ENCODE measurements around the gene PMPCB.
"Not testable (repeated sequence)": the region's sequence is repeated elsewhere in the genome, so short reads cannot be mapped to it uniquely, and the experiment has no call there.

Gene PMPCB, protein sequence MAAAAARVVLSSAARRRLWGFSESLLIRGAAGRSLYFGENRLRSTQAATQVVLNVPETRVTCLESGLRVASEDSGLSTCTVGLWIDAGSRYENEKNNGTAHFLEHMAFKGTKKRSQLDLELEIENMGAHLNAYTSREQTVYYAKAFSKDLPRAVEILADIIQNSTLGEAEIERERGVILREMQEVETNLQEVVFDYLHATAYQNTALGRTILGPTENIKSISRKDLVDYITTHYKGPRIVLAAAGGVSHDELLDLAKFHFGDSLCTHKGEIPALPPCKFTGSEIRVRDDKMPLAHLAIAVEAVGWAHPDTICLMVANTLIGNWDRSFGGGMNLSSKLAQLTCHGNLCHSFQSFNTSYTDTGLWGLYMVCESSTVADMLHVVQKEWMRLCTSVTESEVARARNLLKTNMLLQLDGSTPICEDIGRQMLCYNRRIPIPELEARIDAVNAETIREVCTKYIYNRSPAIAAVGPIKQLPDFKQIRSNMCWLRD

DNA sequence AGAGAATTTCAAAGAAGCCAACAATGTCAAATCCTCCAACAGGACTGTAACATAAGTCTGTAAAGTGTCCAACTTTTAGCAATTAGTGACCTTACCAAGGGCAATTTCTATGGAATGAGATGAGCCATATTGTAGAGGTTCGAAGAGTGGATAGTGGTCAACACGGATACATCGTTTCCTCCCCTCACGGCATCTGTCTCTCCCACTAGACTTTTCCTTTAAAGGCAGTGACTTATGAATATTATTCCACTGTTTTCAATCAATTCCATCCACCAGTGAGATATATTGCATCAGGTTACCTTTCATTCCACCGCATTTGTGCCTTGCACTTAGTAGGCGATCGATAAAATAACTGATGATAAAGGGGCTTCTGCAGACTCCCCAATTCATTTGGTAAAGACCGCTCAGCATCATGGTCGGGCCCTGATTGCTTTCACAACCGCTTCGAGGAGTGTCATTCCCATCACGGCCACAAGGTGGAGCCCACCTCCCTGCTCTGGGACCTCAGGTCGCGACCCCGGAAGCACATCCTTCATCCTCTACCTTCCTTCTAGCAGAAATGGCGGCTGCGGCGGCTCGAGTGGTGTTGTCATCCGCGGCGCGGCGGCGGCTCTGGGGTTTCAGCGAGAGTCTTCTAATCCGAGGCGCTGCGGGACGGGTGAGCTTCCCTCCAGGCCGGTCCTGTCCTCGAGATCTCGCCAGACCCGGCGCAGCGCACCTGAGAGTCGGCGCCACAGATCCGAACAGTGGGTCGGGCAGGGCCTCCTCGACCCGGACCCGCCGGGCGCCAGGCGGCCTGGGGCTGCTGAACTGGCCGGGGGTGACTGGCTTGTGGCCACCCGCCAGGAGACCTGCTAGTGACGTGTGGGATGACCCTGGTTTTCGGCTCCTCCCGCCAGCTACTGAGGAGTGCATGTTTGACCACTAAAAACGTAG, at the start of gene PMPCB:
Gene PMPCB, plus strand, starts transcription at position 535 of the 936 bp plus-strand sequence. Its CDS starts 25 bp downstream, at position 560.
- peak; percentile 66 for DNase-seq

DNA sequence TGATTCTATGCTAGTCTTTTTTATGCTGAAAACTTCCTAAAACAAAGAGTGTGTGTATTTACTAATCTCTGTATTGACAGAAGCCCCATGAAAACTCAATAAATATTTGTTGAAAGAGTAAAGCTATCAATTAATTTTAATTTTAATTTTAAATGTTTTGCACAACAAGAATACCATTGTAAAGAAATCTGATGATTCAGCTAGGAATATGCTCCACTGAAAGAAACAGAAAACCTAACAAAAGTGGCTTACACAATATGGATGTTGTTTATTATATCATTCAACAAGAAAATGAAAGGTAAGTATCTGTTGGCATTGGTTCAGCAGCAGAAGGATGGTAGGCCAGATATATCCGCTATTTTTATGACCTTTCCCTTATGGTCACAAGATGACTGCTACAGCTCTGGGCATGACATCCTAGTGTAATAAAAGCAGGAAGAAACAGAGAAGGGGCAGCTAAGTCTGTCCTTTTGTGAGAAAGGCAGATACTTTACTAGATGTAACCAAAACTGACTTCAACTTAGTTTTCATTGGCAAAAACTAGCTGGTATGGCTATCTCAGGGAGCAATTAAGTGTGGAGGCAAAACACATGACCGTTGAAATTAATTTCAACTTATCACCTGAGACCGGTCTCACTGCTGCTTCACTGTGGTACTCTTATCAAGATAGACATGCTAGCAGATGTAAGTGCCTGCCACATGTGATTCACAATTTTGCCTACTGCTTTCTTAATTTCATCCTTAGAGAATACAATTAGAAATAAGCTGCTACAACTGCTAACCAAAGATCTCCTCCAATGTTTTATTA, 43.3 kb upstream of the PMPCB start:
- not testable (repeated sequence) for DNase-seq

DNA sequence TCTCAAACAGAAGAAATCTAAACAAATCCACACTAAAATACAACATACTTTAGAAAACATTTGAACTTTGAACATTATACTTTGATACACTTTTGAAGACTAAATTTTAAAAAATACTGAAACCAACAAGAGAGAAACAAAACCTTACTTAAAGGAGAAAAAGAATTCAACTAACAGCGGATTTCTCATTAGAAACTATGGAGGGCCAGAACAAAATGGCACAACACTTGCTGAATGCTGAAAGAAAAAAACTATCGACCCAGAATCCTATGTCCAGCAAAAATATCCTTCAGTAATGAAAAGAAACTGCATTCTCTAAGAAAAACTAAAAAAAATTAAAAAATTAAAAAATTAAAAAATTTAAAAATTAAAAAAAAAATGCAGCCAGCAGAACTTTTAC, 33.2 kb upstream of the PMPCB start:
- DNase-seq, result not testable (repeated sequence)

DNA sequence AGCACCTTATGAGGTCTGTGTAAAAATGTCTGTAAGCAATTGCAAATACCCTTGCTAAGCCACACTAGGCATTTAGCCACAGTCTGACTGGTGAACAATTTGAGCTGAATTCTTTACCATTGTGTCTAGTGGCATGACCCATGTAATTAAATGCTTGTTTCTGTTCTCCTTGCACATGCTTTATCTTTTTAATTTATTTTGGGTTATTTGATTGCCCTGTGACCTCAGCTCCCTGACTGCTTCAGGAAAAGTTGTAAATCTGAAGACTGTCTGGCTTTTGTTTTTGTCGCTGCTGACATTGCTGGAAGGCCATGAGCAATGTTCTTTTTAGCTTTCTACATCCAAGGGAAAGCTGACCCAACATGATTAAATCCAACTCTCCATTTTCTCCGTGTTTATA, 31.0 kb upstream of the PMPCB start:
- DNase-seq, result not testable (repeated sequence)

DNA sequence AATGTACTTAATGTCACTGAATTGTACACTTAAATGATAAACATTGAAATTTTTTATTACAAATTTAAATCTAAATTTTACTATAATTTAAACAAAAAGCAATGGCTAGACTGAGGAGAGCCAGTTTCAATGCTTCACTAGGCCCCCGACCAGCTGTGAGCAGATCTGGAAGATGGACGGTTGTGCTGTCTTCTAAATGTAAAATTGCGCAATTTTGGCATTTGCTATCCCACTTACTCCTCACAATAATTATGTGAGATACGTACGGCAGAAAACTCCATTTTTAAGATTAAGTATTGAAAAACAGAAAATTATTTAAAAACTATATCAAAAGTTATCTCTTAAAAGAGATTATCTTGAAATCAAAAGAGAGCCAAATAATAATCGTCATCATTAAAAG, 23.9 kb upstream of the PMPCB start:
- not testable (repeated sequence) for DNase-seq

DNA sequence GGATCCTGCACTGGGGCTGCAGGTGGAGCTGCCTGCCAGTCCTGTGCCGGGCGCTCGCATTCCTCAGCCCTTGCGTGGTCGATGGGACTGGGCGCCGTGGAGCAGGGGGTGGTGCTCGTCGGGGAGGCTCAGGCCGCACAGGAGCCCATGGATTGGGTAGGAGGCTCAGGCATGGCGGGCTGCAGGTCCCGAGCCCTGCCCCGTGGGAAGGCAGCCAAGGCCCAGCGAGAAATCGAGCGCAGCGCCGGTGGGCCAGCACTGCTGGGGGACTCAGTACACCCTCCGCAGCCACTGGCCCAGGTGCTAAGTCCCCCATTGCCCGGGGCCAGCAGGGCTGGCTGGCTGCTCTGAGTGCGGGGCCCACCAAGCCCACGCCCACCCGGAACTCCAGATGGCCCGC, 22.4 kb upstream of the PMPCB start:
- not testable (repeated sequence) for DNase-seq

DNA sequence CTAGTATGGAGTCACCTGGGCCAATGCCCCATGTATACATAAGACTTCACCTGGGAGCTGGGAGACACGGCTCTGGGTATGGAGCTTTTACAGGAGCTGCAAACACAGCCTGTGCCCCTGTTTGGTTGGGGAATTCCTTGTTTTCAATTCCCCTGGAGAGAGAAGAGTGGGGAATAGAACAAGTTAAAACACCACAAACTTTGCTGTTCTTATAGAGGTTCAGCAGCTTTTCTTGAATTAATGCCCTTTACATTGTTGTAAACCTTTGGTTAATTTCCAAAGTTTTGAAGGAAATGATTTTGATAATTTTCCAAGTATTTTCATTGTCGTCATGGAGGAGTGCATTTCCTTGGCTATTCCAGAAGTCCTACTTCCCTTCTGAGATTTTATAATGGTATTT, 19.0 kb upstream of the PMPCB start:
- not testable (repeated sequence) for DNase-seq

DNA sequence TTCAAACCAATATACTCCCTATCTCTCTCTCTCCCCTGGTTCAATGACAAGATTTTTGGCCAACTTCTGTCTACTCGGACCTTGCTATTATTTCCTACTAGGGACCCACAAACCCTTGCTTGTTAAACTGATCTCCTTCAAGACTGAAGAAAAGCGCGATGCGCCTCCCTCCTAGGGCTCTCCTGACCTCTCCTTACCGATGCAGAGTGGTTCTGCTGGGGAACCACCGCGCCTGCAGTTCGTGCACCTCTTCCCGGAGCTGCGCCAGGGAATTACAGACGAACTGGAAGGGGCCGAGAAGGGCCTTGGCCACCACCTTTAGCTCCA, 17.6 kb upstream of the PMPCB start:
- not testable (repeated sequence) for DNase-seq

DNA sequence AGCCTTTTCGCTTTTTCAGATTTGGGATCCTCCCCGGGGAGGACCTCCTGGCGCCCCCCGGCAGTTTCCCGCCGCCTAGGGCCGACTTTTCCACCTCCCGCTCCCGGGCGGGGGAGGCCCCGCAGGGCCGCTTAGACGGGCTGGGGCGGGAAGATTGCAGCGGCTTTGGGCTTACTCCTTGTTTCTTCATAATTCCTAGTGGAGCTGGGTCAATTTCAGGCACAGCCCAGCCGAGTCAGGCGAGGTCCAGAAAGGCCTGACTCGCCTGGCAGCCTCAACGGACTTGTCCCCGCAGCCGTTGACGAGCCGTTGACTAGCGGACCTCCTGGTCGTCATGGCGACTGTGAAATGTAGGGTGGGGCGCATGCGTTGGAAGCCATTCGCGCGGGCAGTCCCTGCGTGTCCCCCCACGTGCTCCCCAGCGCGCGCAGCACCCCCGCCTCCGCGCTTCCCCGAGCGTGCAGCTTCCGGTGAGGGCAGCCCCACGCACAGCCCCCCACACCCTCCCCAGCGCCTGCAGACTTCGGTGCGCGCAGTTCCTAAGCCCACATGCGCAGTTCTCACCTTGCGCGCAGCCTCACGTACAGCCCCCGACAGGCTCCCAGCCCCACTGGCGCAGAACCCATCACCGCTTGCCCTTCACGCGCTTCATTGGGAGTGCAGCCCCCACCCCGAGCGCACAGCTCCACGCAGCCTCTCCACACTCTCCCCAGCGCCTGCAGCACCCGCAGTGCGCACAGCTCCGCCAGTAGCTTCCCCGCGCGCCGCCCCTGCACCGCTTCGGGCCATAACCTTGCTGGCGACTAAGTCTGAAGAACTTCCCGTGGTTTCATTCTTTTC, 17.1 kb upstream of the PMPCB start:
- DNase-seq, result not testable (repeated sequence)

DNA sequence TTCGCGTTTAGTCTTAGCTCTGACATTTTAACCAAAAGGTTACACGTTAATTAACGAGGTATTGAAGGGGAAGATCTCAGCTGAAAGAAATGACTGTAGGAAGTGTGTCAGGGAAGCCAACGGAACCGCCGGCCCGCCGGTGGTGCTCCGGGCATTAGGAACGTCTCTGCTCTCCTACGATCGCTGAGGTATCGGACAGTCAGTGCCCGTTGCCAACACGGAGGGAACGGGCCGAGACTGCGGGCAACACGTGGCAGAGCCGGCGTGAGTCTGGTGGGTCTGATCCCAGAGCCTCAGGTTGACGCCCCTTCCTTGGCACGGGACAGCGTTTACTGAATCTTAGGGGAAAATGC, 16.5 kb upstream of the PMPCB start:
- not testable (repeated sequence) for DNase-seq

DNA sequence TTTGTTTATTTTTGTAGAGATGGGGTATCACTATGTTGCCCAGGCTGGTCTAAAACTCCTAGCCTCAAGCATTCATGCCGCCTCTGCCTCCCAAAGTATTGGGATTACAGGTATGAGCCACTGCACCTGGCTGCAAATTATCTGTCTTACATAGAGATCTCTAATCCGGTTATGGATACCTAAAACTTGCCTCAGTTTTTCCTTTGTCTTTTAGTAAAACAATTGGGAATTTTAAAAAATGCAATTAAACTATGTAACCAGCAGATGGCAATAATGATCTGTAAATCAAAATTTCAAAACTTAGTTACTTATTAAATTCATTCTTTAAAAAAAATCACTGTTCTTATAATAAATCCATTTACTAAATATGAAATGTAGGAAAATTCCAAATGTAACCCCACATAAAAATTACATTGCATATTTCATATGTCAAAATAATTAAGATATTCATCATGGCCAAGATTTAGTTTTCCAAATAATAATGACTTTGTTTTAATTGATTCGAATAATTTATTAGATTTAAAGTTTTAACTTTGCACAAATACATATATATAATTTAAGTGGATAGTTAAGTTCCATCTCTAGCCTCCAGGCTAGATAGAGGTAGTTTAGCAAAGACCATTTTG, 14.3 kb upstream of the PMPCB start:
- DNase-seq, result not testable (repeated sequence)

DNA sequence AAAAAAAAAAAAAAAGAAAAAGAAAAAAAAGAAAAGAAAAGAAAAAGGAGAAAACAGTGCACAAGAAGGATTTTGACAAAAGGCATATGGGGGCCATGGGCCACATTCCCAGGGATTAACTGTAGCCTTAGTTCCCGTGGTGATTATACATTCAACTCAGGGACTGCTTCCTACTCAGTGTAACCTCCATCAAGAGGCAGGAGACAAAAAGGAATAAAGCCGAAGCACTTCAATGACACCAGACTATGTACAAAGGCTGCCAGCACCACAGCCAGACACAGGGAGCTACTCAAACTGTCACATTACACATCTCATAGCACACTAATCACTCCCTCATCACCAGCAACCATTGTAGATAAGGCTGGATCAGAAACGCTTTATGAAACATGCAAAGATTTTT, 5.1 kb upstream of the PMPCB start:
- DNase-seq, result no peak

DNA sequence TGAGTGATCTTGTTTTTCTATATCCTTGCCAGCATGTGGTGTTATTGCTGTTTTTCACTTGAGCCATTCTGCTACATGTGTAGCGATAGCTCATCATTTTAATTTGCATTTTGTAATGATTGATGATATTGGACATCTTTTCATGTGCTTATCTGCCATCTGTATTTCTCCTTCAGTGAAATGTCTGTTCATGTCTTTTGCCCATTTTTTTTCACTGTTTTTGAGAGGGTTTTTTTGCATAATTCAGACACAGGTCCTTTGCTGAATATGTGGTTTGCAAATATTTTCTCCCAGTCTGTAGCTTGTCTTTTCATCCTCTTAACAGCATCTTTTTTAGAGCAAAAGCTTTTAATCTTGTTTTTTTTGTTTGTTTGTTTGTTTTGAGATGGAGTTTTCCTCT, 3.7 kb upstream of the PMPCB start:
- DNase-seq, result no peak

DNA sequence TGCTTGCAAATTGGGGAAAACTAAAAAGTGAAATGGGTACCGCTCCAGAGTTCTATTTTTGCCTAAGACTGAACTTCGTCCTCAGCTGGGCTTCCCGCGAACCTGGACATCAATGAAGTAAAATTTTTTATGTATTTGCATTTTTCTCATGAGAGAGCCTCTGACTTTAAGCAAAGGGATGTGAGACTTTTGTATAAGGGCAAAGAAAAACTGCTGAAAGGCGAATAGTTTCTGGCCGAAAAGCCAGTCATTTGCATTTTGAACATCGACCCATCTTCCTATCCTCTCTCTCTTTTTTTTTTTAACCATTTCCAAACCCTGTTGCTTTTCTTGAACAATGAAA, 573 bp downstream of the PMPCB start:
- no peak for DNase-seq

DNA sequence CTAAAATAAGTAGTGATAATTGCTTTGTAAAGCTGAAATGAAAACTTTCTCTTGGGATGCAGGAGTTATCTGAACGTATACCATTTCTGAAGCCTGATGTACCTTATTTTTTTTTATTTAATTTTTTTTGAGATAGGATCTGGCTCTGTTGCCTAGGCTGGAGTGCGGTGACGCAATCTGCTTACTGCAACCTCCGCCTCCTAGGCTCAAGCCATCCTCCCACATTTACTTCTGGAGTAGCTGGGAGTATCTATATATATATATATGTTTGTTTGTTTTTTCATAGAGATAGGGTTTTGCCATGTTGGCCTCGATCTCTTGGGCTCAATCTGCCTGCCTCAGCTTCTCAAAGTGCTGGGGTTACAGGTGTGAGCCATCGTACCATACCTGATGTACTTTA, 2.4 kb downstream of the PMPCB start:
- DNase-seq, result no peak

DNA sequence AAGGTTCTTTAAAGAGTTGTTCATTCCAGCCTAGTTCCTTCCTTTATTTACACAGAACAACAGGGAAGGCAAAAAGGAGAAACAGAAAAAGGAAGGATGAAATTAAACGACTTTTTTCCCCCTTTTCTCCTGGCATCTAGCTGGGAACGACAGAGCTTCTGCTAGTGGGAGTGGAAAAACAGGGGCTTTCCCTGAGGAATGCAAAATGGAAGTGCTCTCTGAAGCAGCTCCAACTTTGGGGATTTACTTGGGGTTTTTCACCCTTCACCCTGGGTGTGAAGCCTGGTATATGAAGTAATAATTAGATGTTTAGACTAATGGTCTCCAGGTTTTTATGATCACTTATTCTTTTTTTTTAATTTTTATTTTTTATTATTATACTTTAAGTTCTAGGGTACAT, 4.2 kb downstream of the PMPCB start:
- no peak for DNase-seq

DNA sequence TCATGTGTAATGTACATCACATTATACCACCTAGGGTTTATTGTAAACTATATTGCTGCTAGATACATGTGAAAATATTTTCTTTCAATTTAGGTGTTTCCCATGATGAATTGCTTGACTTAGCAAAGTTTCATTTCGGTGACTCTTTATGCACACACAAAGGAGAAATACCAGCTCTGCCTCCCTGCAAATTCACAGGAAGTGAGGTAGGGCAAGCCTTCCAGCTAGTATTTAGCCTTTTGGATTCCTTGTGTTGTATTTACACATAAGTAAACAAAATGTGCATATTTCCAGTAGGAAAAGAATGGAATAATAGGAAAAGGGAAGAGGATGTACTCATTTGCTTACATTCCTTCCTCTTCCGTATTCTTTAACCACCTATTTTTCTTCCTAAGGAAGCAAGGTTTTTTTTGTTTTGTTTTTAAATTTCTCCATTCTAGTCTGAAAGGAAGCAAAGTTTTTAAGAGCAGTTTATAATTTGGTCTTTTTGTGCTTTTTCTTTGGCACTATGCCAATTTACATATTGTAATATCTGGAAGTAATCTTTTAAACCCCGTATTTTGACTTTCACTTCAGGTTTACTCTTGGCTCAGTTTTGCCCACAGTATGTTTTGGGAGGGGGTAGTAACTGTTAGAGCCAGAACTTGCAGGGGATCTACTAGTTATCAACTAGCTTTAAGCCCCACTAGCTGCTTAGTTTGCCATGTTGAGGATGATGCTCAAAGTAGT, 10.4 kb downstream of the PMPCB start:
- DNase-seq, result no peak

DNA sequence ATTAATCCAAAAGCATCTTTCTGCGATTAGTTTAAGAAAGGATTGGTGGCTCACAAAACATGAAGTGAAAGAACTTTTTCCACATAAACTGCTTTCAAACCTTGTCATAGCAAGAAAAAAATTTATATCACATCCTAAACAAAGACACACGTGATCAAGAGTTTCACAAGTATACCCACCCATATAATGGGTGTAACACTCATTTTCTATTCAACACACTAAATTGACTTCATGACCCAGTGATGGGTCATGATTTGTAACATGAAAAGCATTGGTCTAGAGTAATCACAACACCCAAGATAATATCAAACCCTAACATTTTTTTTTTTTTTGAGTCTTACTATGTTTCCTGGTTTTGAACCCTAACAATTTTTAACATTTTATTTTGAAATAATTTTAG, 17.6 kb downstream of the PMPCB start:
- no peak for DNase-seq

DNA sequence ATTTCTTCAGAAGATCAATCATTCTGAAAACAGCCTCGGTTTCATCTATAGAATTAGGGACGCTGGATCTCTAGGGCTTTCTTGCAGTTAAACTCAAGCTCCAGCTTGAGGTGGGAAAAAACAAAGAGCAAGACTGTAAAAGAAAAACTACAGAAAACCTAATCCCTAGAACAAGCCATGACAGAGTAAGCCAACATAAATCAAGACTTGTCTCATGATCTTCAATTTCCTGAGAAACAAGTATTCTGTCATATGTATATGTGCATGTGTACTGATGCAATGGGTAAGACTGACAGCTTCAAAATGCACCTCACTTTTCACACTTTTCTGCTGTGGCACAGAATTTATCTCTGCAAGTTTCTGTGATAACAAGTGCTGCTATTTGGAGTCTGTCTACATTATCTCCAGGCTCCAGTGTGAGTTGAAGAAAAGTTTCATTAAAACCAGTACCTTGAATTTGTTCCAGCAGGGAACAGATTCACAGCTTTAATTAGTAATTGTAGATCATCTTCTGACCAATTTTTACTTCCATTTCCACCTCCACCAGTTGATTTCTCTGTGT, 19.2 kb downstream of the PMPCB start:
- no peak for DNase-seq

DNA sequence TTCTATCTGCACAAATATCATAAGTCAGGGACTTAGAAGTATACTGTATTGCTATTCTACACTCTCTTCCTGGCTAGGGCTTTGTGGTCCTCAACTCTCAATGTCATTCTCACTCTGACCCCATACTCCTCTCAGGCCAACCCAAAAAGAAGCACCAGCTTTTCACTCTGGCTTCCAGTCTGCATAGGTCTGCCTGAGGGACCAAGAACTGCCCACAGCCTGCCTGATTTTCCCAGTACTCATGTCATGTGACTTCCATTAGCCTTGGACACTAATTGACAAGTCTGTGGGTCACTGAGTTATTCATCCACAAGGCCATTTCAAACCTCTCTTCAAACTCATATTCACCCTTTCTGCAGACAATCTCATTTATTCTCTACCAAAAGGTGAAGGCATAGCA, 19.8 kb downstream of the PMPCB start:
- DNase-seq, result no peak

DNA sequence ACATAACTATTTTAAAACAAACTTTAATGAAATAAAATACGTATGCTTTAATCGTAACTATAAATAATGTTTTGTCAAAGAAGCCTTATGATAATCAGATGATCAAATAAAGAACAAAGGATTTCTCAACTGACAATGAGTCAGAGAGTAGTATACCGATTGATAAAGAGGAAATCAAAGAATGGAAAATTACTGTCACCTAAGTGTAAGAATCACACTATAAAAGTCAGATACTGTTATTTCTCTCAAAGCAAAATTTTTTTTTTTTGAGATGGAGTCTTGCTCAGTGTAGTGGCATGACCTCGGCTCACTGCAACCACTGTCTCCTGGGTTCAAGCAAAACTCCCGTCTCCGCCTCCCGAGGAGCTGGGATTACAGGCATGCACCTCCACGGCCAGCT, 28.5 kb downstream of the PMPCB start:
- no peak for DNase-seq

All from NCI-H446 treated with DMSO at 0.1 percent for 48 hours (cell line).